Measurements from ENCODE around the gene COL9A2. TPM values are rescaled to one million over a fixed set of nuclear protein-coding genes. Genes with fewer than 3 reads are reported as not detected.

Gene COL9A2
- total RNA-seq = under 1 TPM; 0.16 to 0.99 (median 0.46) TPM
- long read RNA-seq = 0 reads

GRCh38 chr1:40316595-40317393 is at the start of gene COL9A2:
COL9A2 (minus strand) TSS chr1:40317286; CDS start chr1:40317197, 89 bp downstream.
- no peak for DNase-seq
- Histone ChIP-seq H3K9me3 (no peaks in the 10 kb centered on the region), H3K4me1 (peaks cover 0 to 13% (median 0%) of the 10 kb centered on the region in 4 donors), H3K27me3 (peaks cover 0 to 14% of the 10 kb centered on the region in 2 donors), H3K27ac (no peak within 1 kb of the TSS), H3K4me3 (peak within 1 kb of the TSS; percentile 29 to 48 (median 35)), H3K36me3 (no peaks in the 10 kb centered on the region)
- intact Hi-C loops (cut with DNase I) = loop anchor here (10.0 kb wide), 1 partner anchor 172 kb away; no protein-coding TSS in a partner anchor
- no CpG with 5 or more reads among the region's 84 CpGs for WGBS (ENCODE audit: insufficient coverage, low coverage, low lambda C conversion rate, missing lambda C conversion rate)
- peak; percentile 31 to 45 (median 38) for ATAC-seq
- no peak for TF ChIP-seq POLR2A (IDR thresholded peaks at IDR 0.05)

- no peaks in the 10 kb centered on the region for H3K36me3 ChIP-seq
- ATAC-seq (no peak), DNase-seq (no peak)
- intact Hi-C loops (cut with DNase I) = no loop called here
- no peak overlapping the region for H3K4me3 ChIP-seq
- WGBS (ENCODE audit: insufficient coverage, low coverage, low lambda C conversion rate, missing lambda C conversion rate) = 33% methylated on average over 2 of the region's 2 CpGs
- H3K27me3 ChIP-seq = no peaks in the 10 kb centered on the region
- no peaks in the 10 kb centered on the region for H3K4me1 ChIP-seq
- H3K9me3 ChIP-seq = no peaks in the 10 kb centered on the region
- no peak overlapping the region for H3K27ac ChIP-seq
- TF ChIP-seq CTCF (IDR thresholded peaks at IDR 0.05) = no peak
- no peak for TF ChIP-seq POLR2A (IDR thresholded peaks at IDR 0.05)
These were observed 46.6 kb upstream of the COL9A2 start for GRCh38 chr1:40363721-40364120.

GRCh38 chr1:40362699-40363098 is 45.6 kb upstream of the COL9A2 start:
- 34% methylated on average over 2 of the region's 2 CpGs for WGBS (ENCODE audit: insufficient coverage, low coverage, low lambda C conversion rate, missing lambda C conversion rate)
- no peak overlapping the region for H3K27ac ChIP-seq
- H3K36me3 ChIP-seq = no peaks in the 10 kb centered on the region
- H3K27me3 ChIP-seq = no peaks in the 10 kb centered on the region
- no peak for DNase-seq
- peaks cover 0 to under 1% (median 0%) of the 10 kb centered on the region in 4 donors for H3K9me3 ChIP-seq
- no peak for TF ChIP-seq POLR2A (IDR thresholded peaks at IDR 0.05)
- TF ChIP-seq CTCF (IDR thresholded peaks at IDR 0.05) = no peak
- no peaks in the 10 kb centered on the region for H3K4me1 ChIP-seq
- H3K4me3 ChIP-seq = no peak overlapping the region
- intact Hi-C loops (cut with DNase I) = no loop called here
- ATAC-seq = peak in 2 of 4 donors; percentile 30 to 69

GRCh38 chr1:40362199-40362598 is 45.1 kb upstream of the COL9A2 start:
- no peaks in the 10 kb centered on the region for H3K4me1 ChIP-seq
- WGBS (ENCODE audit: insufficient coverage, low coverage, low lambda C conversion rate, missing lambda C conversion rate) = 80% methylated on average over 1 of the region's 2 CpGs
- no peak overlapping the region for H3K4me3 ChIP-seq
- H3K27ac ChIP-seq = no peak overlapping the region
- H3K36me3 ChIP-seq = no peaks in the 10 kb centered on the region
- no peaks in the 10 kb centered on the region for H3K27me3 ChIP-seq
- DNase-seq (no peak), ATAC-seq (no peak)
- H3K9me3 ChIP-seq = peaks cover 0 to 4% (median 0%) of the 10 kb centered on the region in 4 donors
- TF ChIP-seq POLR2A (IDR thresholded peaks at IDR 0.05) (no peak), CTCF (IDR thresholded peaks at IDR 0.05) (no peak)
- intact Hi-C loops (cut with DNase I) = no loop called here

GRCh38 chr1:40361637-40362036 is 44.6 kb upstream of the COL9A2 start:
- 87% methylated on average over 3 of the region's 4 CpGs for WGBS (ENCODE audit: insufficient coverage, low coverage, low lambda C conversion rate, missing lambda C conversion rate)

More at GRCh38 chr1:40361637-40362036, 44.6 kb upstream of the COL9A2 start:
- DNase-seq (no peak), ATAC-seq (no peak)
- H3K9me3 ChIP-seq = peaks cover 0 to 4% (median 0%) of the 10 kb centered on the region in 4 donors
- H3K4me3 ChIP-seq = no peak overlapping the region
- no peaks in the 10 kb centered on the region for H3K4me1 ChIP-seq
- H3K27me3 ChIP-seq = no peaks in the 10 kb centered on the region
- TF ChIP-seq CTCF (IDR thresholded peaks at IDR 0.05) = no peak
- intact Hi-C loops (cut with DNase I) = no loop called here
- H3K36me3 ChIP-seq = no peaks in the 10 kb centered on the region
- H3K27ac ChIP-seq = no peak overlapping the region

Data from right lobe of liver (tissue), 6 donors.